Measurements from ENCODE around the gene CALCR. TPM values are rescaled to one million over a fixed set of nuclear protein-coding genes. Genes with fewer than 3 reads are reported as not detected.

The CALCR gene
- total and polyA plus RNA-seq, 2 of the 4 experiments (the other 2 are of a cell fraction) = not detected

GRCh38 chr7:93562106-93562505, 12.4 kb downstream of the CALCR start:
- H3K36me3 ChIP-seq (ENCODE audit: control insufficient read depth, insufficient read depth, low read length) = no peaks in the 10 kb centered on the region
- no peak for DNase-seq
- ChIA-PET POLR2A (ENCODE audit: unreplicated experiment) (no interaction called here), CTCF (no interaction called here)
- H2AFZ ChIP-seq (replicated peaks; ENCODE audit: low read length, poor library complexity) = no peak overlapping the region
- no peak overlapping the region for H3K56ac ChIP-seq (ENCODE audit: extremely low read depth, insufficient read depth, low read length)
- H4K20me1 ChIP-seq (ENCODE audit: insufficient read depth, low read length) = no peaks in the 10 kb centered on the region
- dilution Hi-C loops (cut with HindIII; ENCODE audit: low sequenced_read_pairs, unreplicated experiment) (no loop called here), in situ Hi-C loops (cut with MboI; ENCODE audit: low sequenced_read_pairs) (no loop called here), intact Hi-C loops (cut with micrococcal nuclease) (no loop called here)
- TF ChIP-seq FOS (IDR thresholded peaks at IDR 0.05; ENCODE audit: low read depth, low read length) (no peak), MAZ (IDR thresholded peaks at IDR 0.05; ENCODE audit: borderline replicate concordance, low read depth, low read length) (no peak), RAD21 (IDR thresholded peaks at IDR 0.05; ENCODE audit: low read length) (no peak)
- no peak overlapping the region for H4K5ac ChIP-seq (ENCODE audit: low read depth, low read length)
- H3K14ac ChIP-seq (replicated peaks; ENCODE audit: low read depth, low read length) = no peak overlapping the region
- H4K8ac ChIP-seq (ENCODE audit: low read depth in 2 of 2, low read length in 2 of 2) = no peak overlapping the region
- no TSS peak for BruUV-seq (replicated peaks)
- no peak for ATAC-seq (ENCODE audit: low read depth)
- H2BK15ac ChIP-seq (ENCODE audit: low read depth, low read length) = no peak overlapping the region
- no peak overlapping the region for H2AK5ac ChIP-seq (ENCODE audit: low read depth, low read length)
- H3K4me2 ChIP-seq (ENCODE audit: low read depth, low read length) = no peak overlapping the region
- H3K4me3 ChIP-seq (ENCODE audit: insufficient read depth, low read depth, low read length) = no peak overlapping the region
- no peaks in the 10 kb centered on the region for H3K79me1 ChIP-seq (ENCODE audit: low read depth in 1 of 2, low read length in 2 of 2)
- H3K9ac ChIP-seq (ENCODE audit: low read depth, low read length) = no peak overlapping the region
- no peak overlapping the region for H2AK9ac ChIP-seq (replicated peaks; ENCODE audit: low read depth, low read length, poor library complexity)
- no peak overlapping the region for H3K27ac ChIP-seq (ENCODE audit: insufficient read depth, low read length)
- no peaks in the 10 kb centered on the region for H3K4me1 ChIP-seq (ENCODE audit: control insufficient read depth, insufficient read depth, low read length)
- H3K23ac ChIP-seq (ENCODE audit: low read depth, low read length) = no peak overlapping the region
- no peak overlapping the region for H2BK120ac ChIP-seq (ENCODE audit: low read depth, low read length)
- H3K9me1 ChIP-seq (ENCODE audit: insufficient read depth, low read length) = no peaks in the 10 kb centered on the region
- H4K91ac ChIP-seq (ENCODE audit: insufficient read depth, low read depth, low read length) = no peak overlapping the region
- H2BK20ac ChIP-seq (ENCODE audit: low read depth, low read length) = no peak overlapping the region
- no peaks in the 10 kb centered on the region for H3K27me3 ChIP-seq (ENCODE audit: control insufficient read depth, insufficient read depth, low read length)
- H3K4ac ChIP-seq (ENCODE audit: low read depth, low read length) = no peak overlapping the region
- no peak overlapping the region for H3K18ac ChIP-seq (ENCODE audit: low read depth, low read length)
- WGBS, 2 experiments (ENCODE audit: extremely low coverage in 2 of 2, insufficient read length in 1 of 2) = no CpG with 5 or more reads among the region's 2 CpGs
- no peak overlapping the region for H2BK5ac ChIP-seq (ENCODE audit: low read depth, low read length, poor library complexity, severe bottlenecking)
- no peaks in the 10 kb centered on the region for H3K9me3 ChIP-seq (ENCODE audit: control insufficient read depth, insufficient read depth, low read length)

All from IMR-90 (cell line).